K562 (cell line): ENCODE data around the gene PI4K2B. TPM values are rescaled to one million over a fixed set of nuclear protein-coding genes. Genes with fewer than 3 reads are reported as not detected.
A peak's percentile ranks its signal among the peaks of the same experiment; 100 is the strongest.

Experiments used
- ATAC-seq: fragments of 200-7000 bp; cut with Tn5 transposase; 3 replicates; pipeline ENCODE4 v1.9.1; 2020; ENCODE audit warnings: moderate library complexity
- BruUV-seq: library from RNA; stranded (reverse); fragments of 400-500 nt; replicated peaks from 2 replicates; lab custom pipeline; 2021; lab: Mats Ljungman, UMichigan
- CTCF ChIA-PET: fragments of 300-600 bp; formaldehyde crosslinking; extraction: SDS; loops from one replicate; lab custom pipeline; 2021; ENCODE audit warnings: low intra/inter-chr PET ratio; lab: Yijun Ruan, JAX
- POLR2A ChIA-PET: fragments of 300-600, 350-650 bp; sonication (Branson Sonifier 250); formaldehyde crosslinking; extraction: SDS; loops from one replicate; lab custom pipeline; 2021; ENCODE audit warnings: antibody characterized with exemption, inconsistent platforms; lab: Yijun Ruan, JAX
- DNase-seq, 4 experiments: peaks; one replicate each; pipeline versions ENCODE4 v3.0.0 to v3.0.0-alpha.2; 2011 to 2018; ENCODE audit warnings: low spot score in 3 of 4, mixed read lengths in 3 of 4; ENCODE audit errors: extremely low read depth in 1 of 4
- FAIRE-seq: peaks from 2 replicates; lab custom pipeline; 2011; peaks lifted over from hg19 to GRCh38; lab: Jason Lieb, UNC
- H2AFZ ChIP-seq: 2 replicates; pipeline ENCODE4 v1.6.0; 2011; ENCODE audit warnings: low read depth, low read length, control low read depth, inconsistent platforms
- H3K27ac ChIP-seq: fragments of 200-600 bp; 3 replicates; pipeline ENCODE4 v1.8.0; 2011; ENCODE audit warnings: low read depth, mild to moderate bottlenecking, control low read depth, inconsistent platforms, low read length, moderate library complexity, mixed read lengths; ENCODE audit errors: extremely low read depth
- H3K27me3 ChIP-seq, 2 experiments: fragments of 300-600 bp in 1 of 2; 2 replicates in 1 of 2; 3 replicates in 1 of 2; pipeline versions ENCODE4 v1.6.0 to v1.8.0; 2011; ENCODE audit warnings: inconsistent platforms in 2 of 2, low read length in 2 of 2, mild to moderate bottlenecking in 1 of 2, mixed read lengths in 1 of 2, moderate library complexity in 1 of 2; ENCODE audit not compliant: control insufficient read depth in 2 of 2, insufficient read depth in 2 of 2
- H3K36me3 ChIP-seq: fragments of 300-600 bp; 3 replicates; pipeline ENCODE4 v1.8.0; 2011; ENCODE audit warnings: mild to moderate bottlenecking, low read length, inconsistent platforms; ENCODE audit not compliant: control insufficient read depth, insufficient read depth
- H3K4me1 ChIP-seq, 2 experiments: fragments of 200-600 bp in 1 of 2; replicated peaks in 1 of 2; 2 replicates in 1 of 2; 3 replicates in 1 of 2; pipeline versions ENCODE4 v1.5.1 to v1.8.0; 2011; ENCODE audit warnings: inconsistent platforms in 2 of 2, low read length in 2 of 2, mild to moderate bottlenecking in 1 of 2, mixed read lengths in 1 of 2, moderate library complexity in 1 of 2; ENCODE audit not compliant: control insufficient read depth in 2 of 2, insufficient read depth in 2 of 2
- H3K4me2 ChIP-seq: 2 replicates; pipeline ENCODE4 v1.6.1; 2011; ENCODE audit warnings: low read length, control low read depth, inconsistent platforms, mixed read lengths; ENCODE audit not compliant: insufficient read depth
- H3K4me3 ChIP-seq: fragments of 200-600 bp; sonication (generic), shearing (Covaris generic); 2 replicates; pipeline ENCODE4 v1.5.1; 2016; ENCODE audit warnings: control low read depth, inconsistent platforms
- H3K79me2 ChIP-seq: fragments of 200-600 bp; 3 replicates; pipeline ENCODE4 v1.8.0; 2011; ENCODE audit warnings: low read length, inconsistent platforms; ENCODE audit not compliant: control insufficient read depth, insufficient read depth
- H3K9ac ChIP-seq, 2 experiments: 2 replicates each; pipeline versions ENCODE4 v1.6.0 to v1.6.1; 2011; ENCODE audit warnings: low read depth in 2 of 2, low read length in 2 of 2, control low read depth in 1 of 2, inconsistent platforms in 1 of 2, mild to moderate bottlenecking in 1 of 2, mixed read lengths in 1 of 2; ENCODE audit not compliant: insufficient read depth in 1 of 2
- H3K9me1 ChIP-seq: one replicate; pipeline ENCODE4 v1.6.0; 2011; ENCODE audit warnings: inconsistent platforms, mild to moderate bottlenecking, low read length, moderate library complexity; ENCODE audit not compliant: control insufficient read depth, insufficient read depth
- H3K9me3 ChIP-seq: replicated peaks from 2 replicates; pipeline ENCODE4 v1.5.1; 2011; ENCODE audit warnings: low read depth, low read length, inconsistent platforms; ENCODE audit not compliant: control insufficient read depth, insufficient read depth
- H4K20me1 ChIP-seq: replicated peaks from 2 replicates; pipeline ENCODE4 v1.6.1; 2011; ENCODE audit warnings: low read length, inconsistent platforms, mixed read lengths; ENCODE audit not compliant: control insufficient read depth, insufficient read depth
- ARID3A ChIP-seq: IDR thresholded peaks from 2 replicates; pipeline ENCODE4 v1.6.1; 2012; ENCODE audit warnings: low read depth, low read length, improper control_type of control experiment, borderline replicate concordance
- CHD1 ChIP-seq: fragments of 200-600 bp; sonication (generic); IDR thresholded peaks from one replicate; pipeline ENCODE4 v1.6.1; 2012; ENCODE audit warnings: mild to moderate bottlenecking, moderate library complexity, low read length, inconsistent platforms
- ESRRB ChIP-seq: fragments of 250-450 bp; sonication (Bioruptor Pico); IDR thresholded peaks from 2 replicates; pipeline ENCODE4 v1.5.0; 2020; ENCODE audit warnings: mild to moderate bottlenecking, moderate library complexity, borderline replicate concordance
- ETV5 ChIP-seq: sonication (generic); formaldehyde crosslinking; IDR thresholded peaks from 2 replicates; pipeline ENCODE4 v1.4.0; 2020; ENCODE audit warnings: low read depth, mild to moderate bottlenecking, missing genetic modification reagents
- PBX2 ChIP-seq, 2 experiments: IDR thresholded peaks in 1 of 2; conservative IDR thresholded peaks in 1 of 2; 2 replicates each; pipeline ENCODE4 v1.6.1; 2016; ENCODE audit warnings: low read depth in 2 of 2, mild to moderate bottlenecking in 1 of 2, missing compliant biosample characterization in 1 of 2, missing genetic modification characterization in 1 of 2, moderate library complexity in 1 of 2
- PRPF4 ChIP-seq: fragments of 200-400 bp; formaldehyde crosslinking; IDR thresholded peaks from one replicate; pipeline ENCODE4 v1.6.1; 2017; ENCODE audit warnings: low read length, low read depth, mild to moderate bottlenecking; ENCODE audit not compliant: insufficient read depth, poor library complexity, severe bottlenecking
- RAD21 ChIP-seq, 2 experiments: fragments of 250-450 bp in 1 of 2; fragments of 450-650 bp in 1 of 2; sonication (Bioruptor Pico) in 1 of 2; formaldehyde crosslinking in 1 of 2; IDR thresholded peaks in 1 of 2; conservative IDR thresholded peaks in 1 of 2; 2 replicates each; pipeline versions ENCODE4 v1.4.0 to v1.8.0; 2020 to 2022; ENCODE audit warnings: mild to moderate bottlenecking in 2 of 2, moderate library complexity in 1 of 2
- SAFB ChIP-seq: fragments of 200-400 bp; formaldehyde crosslinking; IDR thresholded peaks from 2 replicates; pipeline ENCODE4 v1.6.1; 2017; ENCODE audit warnings: low read depth, low read length, borderline replicate concordance
- TCF3 ChIP-seq: sonication (generic); formaldehyde crosslinking; IDR thresholded peaks from 2 replicates; pipeline ENCODE4 v1.4.0; 2020; ENCODE audit warnings: mild to moderate bottlenecking, missing genetic modification reagents
- YY1 ChIP-seq, 3 experiments: IDR thresholded peaks; 2 replicates each; pipeline ENCODE4 v1.6.1; 2011; ENCODE audit warnings: low read length in 2 of 3, mild to moderate bottlenecking in 2 of 3, moderate library complexity in 2 of 3, borderline replicate concordance in 1 of 3, control low read depth in 1 of 3, low read depth in 1 of 3; ENCODE audit not compliant: insufficient read depth in 3 of 3, insufficient replicate concordance in 2 of 3, control insufficient read depth in 1 of 3, insufficient read length in 1 of 3; ENCODE audit errors: extremely low read depth in 1 of 3
- ZNF124 ChIP-seq: sonication (generic); formaldehyde crosslinking; IDR thresholded peaks from 2 replicates; pipeline ENCODE4 v1.8.1; 2022; ENCODE audit warnings: missing genetic modification reagents
- WGBS: fragments of 100-300 bp; shearing (Covaris generic); methylation state at CpG from one replicate; pipeline ENCODE4 v1.1.6; 2016; ENCODE audit warnings: low coverage, mixed read lengths; ENCODE audit not compliant: insufficient coverage; ENCODE audit errors: missing lambda C conversion rate; 5-methylcytosine and 5-hydroxymethylcytosine counted together
- in situ Hi-C: fragments of 300-500 bp; cut with MboI; formaldehyde crosslinking; loops from 4 replicates; pipeline ENCODE4 v1.15.0; 2018; ENCODE audit warnings: inconsistent platforms, mixed read lengths
- intact Hi-C: fragments of 100-400 bp; cut with micrococcal nuclease; formaldehyde crosslinking; loops from 2 replicates; pipeline ENCODE4 v1.14.2; 2022
- polyA plus RNA-seq, 8 experiments: library from polyadenylated mRNA; depleted of rRNA in 4 of 8; stranded (reverse) in 5 of 8; unstranded in 3 of 8; fragments of >200 nt; fragmentation: Nextera tagmentation in 2 of 8; fragmentation: Illumina TruSeq in 1 of 8; extraction: Ambion mirVana in 2 of 8; extraction: Trizol in 1 of 8; gene quantifications; 2 replicates each; pipeline versions ENCODE4 v1.2.1 to v1.2.3, GENCODE V29; 2011 to 2014; ENCODE audit warnings: inconsistent platforms in 1 of 8, missing spikeins in 1 of 8
- total RNA-seq, 7 experiments: library from RNA; depleted of rRNA in 6 of 7; stranded (reverse); fragments of >200 nt in 6 of 7; fragmentation: Illumina TruSeq in 2 of 7; extraction: Trizol in 2 of 7; gene quantifications; 2 replicates each; pipeline versions ENCODE4 v1.2.1 to v1.2.3, GENCODE V29; 2011 to 2021; ENCODE audit warnings: low replicate concordance in 1 of 7

Gene PI4K2B
- total and polyA plus RNA-seq, 9 of the 15 experiments (the other 6 are each of a cell fraction or from before 2014, with no cell fraction given): 4.5 to 21.4 (median 16.5) TPM

- in situ Hi-C loops: no loop called here
- ATAC-seq (peak; percentile 73), FAIRE-seq (peak; percentile 69), DNase-seq (peak; percentile 19 to 71 (median 44))
- Histone ChIP-seq H3K4me3 (peak overlapping the region; percentile 93), H4K20me1 (0 out of 2 replicates have a peak, but pooled peaks cover 3% of the 10 kb centered on the region), H3K9ac (peak overlapping the region; percentile 95 to 96), H3K27me3 (no peaks in the 10 kb centered on the region), H3K4me1 (peaks cover 12 to 14% of the 10 kb centered on the region in 2 experiments; a peak in 4 of 5 replicates), H3K79me2 (peaks cover 50% of the 10 kb centered on the region), H3K4me2 (peak overlapping the region; percentile 96), H2AFZ (peak overlapping the region; percentile 96), H3K9me3 (no peaks in the 10 kb centered on the region; the same call in 1 of the 2 replicates), H3K9me1 (no peaks in the 10 kb centered on the region), H3K27ac (peak overlapping the region; percentile 92), H3K36me3 (peaks cover 7% of the 10 kb centered on the region; the same call in 2 of the 3 replicates)
- intact Hi-C loops: loop anchor here (2.0 to 5.0 kb wide), 2 partner anchors 52 to 78 kb away; partner anchors contain the start of gene ZCCHC4
- BruUV-seq: no TSS peak
- CTCF ChIA-PET: interaction anchor here (0.9 kb wide), 1 partner anchor 78 kb away, joined by 3 read pairs; the partner anchor contains the start of gene ZCCHC4
- WGBS: under 1% methylated on average over 29 of the region's 49 CpGs
- POLR2A ChIA-PET: interaction anchor here (0.6 to 1.6 kb wide), 3 partner anchors 21 to 211 kb away, joined by 3 to 8 read pairs (median 5); partner anchors contain the start of gene ANAPC4
- peak in 1 of 2 experiments; percentile 15; a peak in 1 of 4 replicates for TF ChIP-seq RAD21 (CRISPR knock-in tag; conservative IDR thresholded peaks at IDR 0.05 in 1 of 2, IDR thresholded peaks at IDR 0.05 in 1 of 2)
- no peak for TF ChIP-seq TCF3
- TF ChIP-seq YY1 (IDR thresholded peaks at IDR 0.05; ENCODE audit: borderline replicate concordance in 1 of 3, control insufficient read depth in 1 of 3, extremely low read depth in 1 of 3, insufficient read depth in 3 of 3, insufficient read length in 1 of 3, insufficient replicate concordance in 2 of 3, low read depth in 1 of 3, low read length in 2 of 3): no peak
- no peak for TF ChIP-seq ESRRB (CRISPR knock-in tag)
- TF ChIP-seq ARID3A: 0 out of 2 replicates have a peak, but pooled peaks have one; percentile 50
- TF ChIP-seq SAFB: 0 out of 2 replicates have a peak, but pooled peaks have one; percentile 1
- TF ChIP-seq ZNF124 (CRISPR knock-in tag): no peak
- TF ChIP-seq PBX2 (CRISPR knock-in tag; IDR thresholded peaks at IDR 0.05; ENCODE audit: low read depth): no peak
- peak; percentile 79 for TF ChIP-seq PBX2 (tag; conservative IDR thresholded peaks at IDR 0.05; ENCODE audit: low read depth)
- TF ChIP-seq CHD1: peak; percentile 57
- peak; percentile 36 for TF ChIP-seq PRPF4
- TF ChIP-seq ETV5 (CRISPR knock-in tag): 0 out of 2 replicates have a peak, but pooled peaks have one; percentile 37
Observed at GRCh38 chr4:25234390-25235370, 847 bp downstream of the PI4K2B start.
